Esophagus squamous epithelium (tissue), 4 donors: ENCODE results near the gene RAB7B.

Experiments used
- POLR2A ChIP-seq, 4 donors: fragments of 450-650 bp; IDR thresholded peaks; one replicate each; pipeline ENCODE4 v1.6.1; 2017; ENCODE audit warnings: antibody characterized with exemption in 4 of 4, mild to moderate bottlenecking in 4 of 4, moderate library complexity in 3 of 4
- TF ChIP-seq, protein P1 (sequence below), 6 experiments: fragments of 450-650 bp in 4 of 6; fragments of 200-600 bp in 2 of 6; sonication (generic) in 2 of 6; IDR thresholded peaks; one replicate each; pipeline ENCODE4 v1.5.1; 2016 to 2019; ENCODE audit warnings: antibody characterized with exemption in 6 of 6, mild to moderate bottlenecking in 4 of 6, moderate library complexity in 4 of 6

DNA sequence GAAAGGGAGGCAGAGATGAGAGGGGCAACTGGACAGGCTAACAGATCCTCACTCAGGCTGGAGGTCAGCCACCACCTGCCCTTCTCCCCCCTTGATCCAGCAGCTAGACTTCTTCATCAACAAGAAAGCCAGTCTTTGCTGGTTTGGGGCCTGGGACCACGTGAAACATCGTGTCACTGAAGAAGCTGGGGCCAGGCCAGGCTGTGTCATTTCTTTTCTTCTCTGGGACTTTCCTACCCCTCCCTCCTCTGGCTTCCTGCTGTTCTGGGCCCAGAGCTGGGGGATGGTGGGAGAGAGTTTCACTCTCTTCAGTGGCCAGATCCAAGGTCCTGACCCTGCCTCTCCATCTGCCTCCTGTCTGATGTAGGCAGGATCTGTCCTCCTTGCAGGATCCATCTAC lies 41.8 kb downstream of the RAB7B start:
- TF ChIP-seq, protein P1, sequence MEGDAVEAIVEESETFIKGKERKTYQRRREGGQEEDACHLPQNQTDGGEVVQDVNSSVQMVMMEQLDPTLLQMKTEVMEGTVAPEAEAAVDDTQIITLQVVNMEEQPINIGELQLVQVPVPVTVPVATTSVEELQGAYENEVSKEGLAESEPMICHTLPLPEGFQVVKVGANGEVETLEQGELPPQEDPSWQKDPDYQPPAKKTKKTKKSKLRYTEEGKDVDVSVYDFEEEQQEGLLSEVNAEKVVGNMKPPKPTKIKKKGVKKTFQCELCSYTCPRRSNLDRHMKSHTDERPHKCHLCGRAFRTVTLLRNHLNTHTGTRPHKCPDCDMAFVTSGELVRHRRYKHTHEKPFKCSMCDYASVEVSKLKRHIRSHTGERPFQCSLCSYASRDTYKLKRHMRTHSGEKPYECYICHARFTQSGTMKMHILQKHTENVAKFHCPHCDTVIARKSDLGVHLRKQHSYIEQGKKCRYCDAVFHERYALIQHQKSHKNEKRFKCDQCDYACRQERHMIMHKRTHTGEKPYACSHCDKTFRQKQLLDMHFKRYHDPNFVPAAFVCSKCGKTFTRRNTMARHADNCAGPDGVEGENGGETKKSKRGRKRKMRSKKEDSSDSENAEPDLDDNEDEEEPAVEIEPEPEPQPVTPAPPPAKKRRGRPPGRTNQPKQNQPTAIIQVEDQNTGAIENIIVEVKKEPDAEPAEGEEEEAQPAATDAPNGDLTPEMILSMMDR (IDR thresholded peaks at IDR 0.05): no peak
- no peak for TF ChIP-seq POLR2A (IDR thresholded peaks at IDR 0.05)
